HG02610 (cell line): ENCODE data around the gene PAX2.

ENCODE experiments used
- ATAC-seq: cut with Tn5 transposase; IDR thresholded peaks from one replicate; pipeline ENCODE4 v1.9.1; 2021; ENCODE audit warnings: mild to moderate bottlenecking, moderate library complexity; ENCODE audit not compliant: unreplicated experiment

Gene PAX2

DNA sequence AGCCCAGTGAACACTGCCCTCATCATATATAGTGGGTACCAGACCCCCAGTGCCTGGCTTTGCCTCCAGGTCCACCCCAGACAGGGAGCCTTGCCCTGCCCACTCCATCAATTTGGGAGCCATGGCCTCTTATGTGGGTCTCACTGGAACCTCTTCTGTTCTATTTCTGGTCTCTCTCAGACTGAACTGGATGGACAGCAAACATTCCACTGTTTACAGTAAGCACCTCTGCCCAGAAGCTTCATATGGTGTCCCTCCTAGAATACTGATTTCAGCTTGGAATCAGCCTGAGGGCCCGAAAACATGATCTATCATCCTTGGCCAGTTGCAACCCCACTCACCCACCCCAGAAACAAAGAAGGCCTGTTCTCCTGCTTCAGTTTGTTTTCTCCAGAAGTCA lies 86.4 kb downstream of the PAX2 start:
- ATAC-seq: no peak

DNA sequence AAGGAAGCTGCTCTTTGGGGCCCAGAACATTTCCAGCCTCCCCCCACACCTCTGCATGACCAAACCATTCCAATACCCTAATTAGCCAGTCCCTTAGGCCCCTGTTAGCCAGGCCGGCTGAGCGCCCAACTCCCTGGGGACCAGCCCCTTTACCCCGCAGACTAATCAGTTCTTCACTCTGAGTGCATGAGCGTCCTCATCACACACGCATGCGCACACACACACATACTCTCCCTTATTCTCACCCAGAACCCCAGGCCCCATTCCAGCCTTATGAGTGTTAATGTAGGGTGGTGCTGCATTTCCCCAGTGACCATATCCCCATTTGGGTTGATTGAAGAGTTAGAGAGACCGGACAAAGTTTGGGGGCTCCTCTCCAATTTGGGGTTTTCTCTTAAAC lies 90.4 kb downstream of the PAX2 start:
- no peak for ATAC-seq

DNA sequence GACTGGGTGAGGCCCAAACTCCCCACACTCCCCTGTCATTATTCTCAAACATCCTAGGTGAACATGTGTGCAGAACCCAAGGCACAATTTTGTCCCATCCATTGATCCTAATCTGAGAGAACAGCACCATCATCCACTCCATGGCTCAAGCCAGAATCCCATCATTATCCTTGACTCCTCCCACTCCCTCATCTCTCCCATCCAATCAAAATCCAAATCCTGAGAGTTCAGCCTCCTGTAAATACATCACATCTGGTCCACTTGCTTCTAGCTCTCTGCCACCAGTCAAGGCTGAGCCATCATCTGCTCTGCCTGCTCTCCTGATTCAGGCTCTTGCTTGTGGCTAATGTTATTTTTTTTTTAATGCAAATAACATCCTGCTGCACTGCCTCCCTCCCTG lies 91.5 kb downstream of the PAX2 start:
- ATAC-seq: no peak

DNA sequence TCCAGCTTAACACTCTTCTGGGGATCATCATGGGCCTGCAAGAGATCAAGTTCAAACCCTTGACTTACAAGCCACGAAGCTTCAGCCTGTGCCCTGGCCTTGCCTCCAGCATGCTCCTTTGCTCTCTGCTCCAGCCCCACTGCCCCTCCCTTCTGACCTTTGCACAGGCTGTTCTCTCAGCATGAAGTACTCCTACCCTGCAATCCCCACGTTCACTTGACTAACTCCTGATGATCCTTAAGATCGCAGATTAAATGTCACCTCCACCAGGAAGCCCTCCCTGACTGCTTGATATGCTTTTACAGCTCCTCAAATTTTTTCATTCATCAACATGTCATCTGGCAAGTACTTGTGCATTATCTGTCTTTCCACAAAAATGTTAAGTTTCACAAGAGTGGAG lies 91.9 kb downstream of the PAX2 start:
- ATAC-seq: no peak

DNA sequence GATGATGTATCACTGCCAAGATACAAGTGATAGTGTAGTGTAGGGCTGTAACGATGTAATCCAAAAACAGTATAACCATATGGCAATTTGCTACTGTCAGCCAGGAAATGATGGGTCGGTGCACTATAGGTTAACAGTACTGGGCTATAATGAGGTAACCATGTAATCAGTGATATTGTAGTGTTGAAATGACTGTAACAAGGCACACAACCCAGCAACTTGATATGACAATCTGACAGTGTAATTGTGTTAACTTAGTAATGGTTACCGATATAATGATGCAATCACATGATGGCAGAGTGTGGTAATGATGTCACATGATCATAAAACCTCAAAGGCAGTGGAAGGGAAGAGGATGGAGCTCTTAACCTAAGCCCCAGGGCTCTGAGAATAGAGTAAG lies 93.6 kb downstream of the PAX2 start:
- ATAC-seq: no peak

DNA sequence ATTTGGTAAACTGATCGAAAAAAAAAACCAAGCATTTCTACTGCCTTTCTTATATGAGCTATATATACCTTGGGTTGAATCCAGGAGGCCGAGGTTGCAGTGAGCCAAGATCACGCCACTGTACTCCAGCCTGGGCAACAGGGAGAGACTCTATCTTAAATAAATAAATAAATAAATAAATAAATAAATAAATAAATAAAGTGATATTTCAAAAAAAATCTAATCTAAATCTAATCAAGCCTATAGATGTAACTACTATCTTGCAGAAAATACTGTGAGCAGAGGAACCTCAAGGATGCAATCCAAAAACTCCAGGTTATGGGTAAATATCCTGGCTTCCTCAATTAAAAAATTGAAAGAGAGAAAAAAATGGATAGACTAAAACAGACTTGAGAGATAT lies 96.1 kb downstream of the PAX2 start:
- no peak for ATAC-seq

DNA sequence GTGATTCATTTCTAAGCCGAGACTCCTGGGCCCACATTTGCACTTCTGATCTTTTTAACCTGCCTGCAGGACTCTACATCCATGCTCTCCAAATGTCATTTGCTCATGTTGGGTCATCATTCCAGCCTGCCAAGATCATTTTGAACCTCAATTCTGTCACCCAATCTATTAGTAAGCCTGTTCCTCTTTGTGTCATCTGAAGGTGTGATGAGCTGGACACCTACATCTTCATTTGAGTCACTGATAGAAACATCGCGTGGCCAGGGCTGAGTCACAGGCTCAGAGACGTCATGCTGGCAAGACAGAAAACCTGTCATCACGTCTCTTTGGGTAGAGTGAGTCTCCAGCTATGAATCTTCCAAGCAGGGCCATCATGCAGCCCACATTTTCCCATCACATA lies 102.1 kb downstream of the PAX2 start:
- ATAC-seq: no peak

DNA sequence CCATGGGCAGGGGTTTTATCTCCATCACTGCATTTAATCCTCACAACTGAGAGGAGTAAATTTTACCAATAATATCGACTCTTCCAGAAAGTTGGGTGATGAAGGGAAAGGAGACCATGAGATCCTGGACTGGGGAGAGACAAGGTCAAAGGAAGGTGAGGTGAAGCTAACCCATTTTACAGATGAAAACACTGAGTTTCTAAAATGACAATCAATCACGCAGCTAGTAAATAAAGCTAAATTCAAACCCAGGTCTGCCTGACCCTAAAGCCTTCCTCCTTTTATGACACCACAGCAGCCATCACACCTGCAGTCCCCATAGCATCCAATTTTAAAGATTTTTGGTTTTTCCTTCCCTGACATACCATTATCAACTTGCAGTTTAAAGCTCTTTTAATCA lies 103.4 kb downstream of the PAX2 start:
- no peak for ATAC-seq

DNA sequence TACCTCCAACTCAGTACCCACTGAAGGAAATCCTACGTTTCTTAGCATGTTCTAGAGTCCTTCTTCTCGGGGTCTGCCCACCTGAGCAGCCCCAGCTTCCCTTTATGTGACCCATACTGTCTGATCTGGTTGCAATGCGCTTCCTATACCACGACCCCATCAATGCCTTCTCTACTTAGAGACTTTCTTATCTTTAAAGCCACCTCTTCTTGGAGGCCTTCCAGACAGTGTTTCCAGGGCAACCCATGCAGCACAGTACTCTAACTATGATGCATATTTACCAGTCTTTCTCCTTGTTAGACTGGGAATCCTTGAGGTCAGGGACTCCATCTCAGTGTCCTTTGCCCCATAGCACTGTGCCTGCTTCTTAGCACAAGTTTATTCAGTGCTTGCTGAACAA lies 112.9 kb downstream of the PAX2 start:
- no peak for ATAC-seq

DNA sequence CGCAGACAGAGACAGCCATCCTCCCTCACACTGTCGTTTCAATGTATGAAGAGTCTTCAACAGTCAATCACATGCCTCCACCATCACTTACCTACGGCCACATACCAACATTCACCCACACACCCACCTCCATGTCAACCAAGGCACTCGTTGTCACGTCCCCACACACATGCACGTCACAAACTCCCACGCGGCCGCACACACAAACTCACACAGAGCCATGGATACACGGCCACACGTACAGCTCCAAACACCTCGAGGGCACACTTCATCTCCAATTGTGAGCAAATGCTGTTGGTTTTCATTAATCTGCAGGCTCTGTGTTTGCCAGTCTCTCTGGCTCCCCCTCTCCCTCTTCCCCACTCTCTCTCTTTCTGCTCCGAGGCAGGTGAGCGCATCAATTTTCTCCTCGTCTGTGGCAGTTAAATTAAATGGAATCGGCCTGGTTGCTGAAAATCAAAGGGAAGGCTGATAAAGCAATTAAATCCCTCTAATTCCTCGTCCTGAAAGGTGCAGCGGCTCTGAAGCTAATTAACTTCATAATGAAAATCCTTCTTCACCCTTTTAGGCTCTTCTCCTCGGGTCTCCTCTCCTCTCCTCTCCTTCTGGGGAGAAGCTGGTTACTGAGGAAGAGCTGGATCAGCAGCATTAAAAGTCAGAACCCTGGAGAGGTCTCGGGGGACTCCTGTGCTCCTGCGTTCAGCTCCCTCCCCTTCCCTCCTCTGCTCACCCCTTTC lies 113.5 kb downstream of the PAX2 start:
- no peak for ATAC-seq

DNA sequence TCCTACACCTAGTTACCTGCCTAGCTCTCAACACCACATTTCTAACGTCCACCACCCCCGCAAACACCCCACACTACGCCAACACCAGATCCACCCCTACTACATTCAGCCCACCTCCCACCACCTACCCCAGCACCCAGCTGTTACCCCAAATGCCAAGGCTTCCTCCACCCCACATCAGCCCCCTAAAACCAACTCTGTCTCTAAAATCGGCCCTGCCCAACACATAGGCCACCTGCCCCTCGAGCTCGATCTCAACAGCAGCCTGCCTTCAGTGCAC lies 114.0 kb downstream of the PAX2 start:
- ATAC-seq: no peak

DNA sequence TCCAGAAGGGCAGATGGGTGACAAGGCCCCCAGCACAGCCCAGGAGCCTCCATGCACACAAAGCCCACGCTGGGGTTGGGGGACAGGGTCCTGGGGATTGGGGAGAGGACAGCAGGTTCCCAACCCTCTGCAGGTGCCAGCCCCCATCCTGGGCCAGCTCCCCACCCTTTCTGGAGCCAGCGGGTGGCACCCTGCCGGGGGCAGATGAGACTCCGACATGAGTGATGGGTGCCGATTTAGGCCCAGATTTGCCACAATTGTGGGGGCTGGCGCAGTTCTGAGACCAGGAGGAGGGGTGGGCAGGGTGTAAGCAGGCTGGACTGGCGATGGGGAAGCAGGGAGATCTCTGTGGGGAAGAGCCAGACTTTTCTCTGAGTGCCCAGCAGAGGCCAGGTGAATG lies 118.1 kb downstream of the PAX2 start:
- no peak for ATAC-seq

DNA sequence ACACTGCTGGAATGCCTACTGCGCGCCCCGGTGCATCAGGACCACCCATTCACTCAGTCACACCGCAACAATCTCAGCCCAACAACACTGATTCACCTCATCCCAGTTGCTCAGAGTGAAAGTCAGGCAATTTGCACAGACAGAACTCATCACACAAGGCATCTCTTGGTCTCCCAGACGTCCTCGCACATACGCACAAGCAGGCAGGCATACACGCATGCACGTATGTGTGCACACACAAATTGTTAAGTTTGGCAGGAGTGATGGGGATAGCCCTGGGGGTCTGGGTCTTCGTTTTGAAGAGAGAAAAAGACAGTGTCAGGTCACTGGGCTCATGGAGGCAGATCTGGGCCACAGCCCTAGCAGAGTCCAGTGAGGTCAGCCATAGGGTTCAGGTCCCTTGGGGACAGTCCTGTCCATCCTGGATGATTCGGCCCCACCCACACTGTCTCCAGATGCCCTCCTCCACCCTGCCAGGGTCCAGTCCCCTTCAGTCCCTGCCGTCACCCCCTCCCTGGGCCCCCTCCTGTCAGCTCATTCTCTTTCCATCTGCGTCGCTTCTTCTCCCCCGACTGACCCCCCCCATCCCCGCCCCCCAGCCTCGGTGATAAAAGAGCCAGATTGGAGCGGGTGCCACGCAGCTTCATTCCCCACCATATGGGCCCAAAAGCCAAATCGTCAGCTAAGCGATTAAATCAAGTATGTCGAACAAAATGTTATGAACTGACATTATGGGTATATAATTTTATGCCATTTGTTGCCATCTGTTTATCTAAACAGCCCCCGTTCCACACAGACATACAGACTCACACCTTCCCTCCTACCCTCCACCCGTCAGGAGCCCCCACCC lies 118.9 kb downstream of the PAX2 start:
- ATAC-seq: no peak

DNA sequence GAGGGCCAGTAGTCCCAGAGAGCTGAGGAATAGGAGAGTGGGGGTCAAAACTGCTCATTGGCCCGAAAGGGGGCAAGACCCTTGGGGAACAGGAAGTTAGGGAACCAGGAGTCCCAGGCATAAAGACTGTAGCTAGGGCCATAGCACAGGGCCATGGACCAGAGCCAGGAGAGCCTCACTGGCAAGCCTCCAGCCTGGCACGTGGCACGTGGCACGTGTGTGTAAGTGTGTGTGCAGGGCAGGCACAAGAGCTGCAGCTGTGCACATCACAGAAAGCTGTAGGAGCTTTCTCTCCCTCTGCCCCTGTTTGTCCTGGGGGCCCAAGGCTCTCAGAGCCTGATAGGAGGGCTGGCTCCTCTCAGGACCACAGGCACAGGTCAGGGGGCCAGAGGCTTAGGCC lies 119.6 kb downstream of the PAX2 start:
- no peak for ATAC-seq

DNA sequence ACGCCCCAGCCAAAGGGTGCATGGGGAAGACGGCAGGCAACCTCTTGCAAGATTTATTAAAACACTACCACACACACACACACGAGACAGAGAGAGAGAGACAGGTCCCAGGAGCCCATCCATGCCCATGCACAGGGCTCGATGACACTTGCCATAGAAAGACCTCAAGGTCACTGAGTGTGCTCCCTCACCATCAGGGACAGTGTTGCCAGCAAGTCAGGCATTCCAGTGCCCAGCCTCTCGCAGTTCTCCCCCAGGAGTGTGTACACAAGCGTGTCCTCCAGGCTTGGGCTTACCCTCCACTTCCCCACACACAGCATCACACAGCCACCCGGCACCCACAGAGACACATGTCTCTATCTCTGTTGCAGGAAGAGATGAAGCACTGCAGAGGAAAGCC lies 120.6 kb downstream of the PAX2 start:
- no peak for ATAC-seq

DNA sequence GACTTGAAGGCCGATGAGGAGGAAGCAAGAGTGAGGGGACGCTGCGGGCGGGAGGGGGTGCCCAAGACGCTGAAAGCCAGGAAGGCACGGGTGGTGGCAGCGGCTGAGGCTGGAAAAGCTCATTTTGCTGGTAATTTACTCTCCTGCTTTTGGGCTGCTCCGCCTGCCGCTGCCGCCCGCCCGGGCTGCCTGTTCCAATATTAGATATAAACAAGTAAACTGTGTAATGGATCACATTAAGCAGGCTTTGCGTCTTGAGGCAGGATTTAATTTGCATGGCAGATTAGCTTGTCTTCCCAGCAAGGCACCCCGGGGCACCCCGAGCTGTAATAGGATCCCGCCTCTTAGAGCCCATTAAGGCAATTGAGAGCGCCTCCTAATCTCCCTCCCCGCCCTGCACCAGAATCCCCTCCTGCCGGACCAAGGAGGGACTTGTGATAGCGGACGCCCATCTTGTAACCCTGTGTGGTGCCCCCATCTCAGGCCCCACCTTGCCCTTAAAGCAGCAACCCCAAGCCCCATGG lies 121.3 kb downstream of the PAX2 start:
- no peak for ATAC-seq

DNA sequence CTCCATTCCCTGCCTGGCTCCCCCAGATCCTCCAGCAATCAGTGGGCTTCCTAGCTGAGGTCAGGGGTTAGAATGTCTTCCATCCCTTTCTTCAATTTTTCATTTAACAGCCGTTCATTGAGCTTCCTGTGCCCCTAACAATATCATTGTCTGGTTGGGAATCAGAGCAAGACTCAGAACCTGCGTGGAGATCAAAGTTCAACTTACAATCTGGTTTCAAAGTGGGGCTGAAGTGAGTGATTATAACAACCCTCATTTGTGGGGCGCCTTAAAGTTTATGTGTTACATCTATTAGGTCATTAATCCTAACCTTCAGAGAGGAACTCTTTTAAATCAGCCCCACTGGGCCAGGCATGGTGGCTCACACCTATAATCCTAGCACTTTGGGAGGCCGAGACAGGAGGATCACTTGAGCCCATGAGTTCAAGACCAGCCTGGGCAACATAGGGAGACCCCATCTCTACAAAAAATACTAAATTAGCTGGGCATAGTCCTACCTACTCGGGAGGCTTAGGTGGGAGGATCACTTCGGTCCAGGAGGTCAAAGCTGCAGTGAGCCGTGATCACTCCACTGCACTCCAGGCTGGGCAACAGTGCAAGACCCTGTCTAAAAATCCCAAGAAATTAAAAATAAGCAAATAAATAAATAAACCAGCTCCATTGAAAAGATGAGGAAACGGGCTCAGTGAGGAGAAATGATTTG lies 122.0 kb downstream of the PAX2 start:
- no peak for ATAC-seq

DNA sequence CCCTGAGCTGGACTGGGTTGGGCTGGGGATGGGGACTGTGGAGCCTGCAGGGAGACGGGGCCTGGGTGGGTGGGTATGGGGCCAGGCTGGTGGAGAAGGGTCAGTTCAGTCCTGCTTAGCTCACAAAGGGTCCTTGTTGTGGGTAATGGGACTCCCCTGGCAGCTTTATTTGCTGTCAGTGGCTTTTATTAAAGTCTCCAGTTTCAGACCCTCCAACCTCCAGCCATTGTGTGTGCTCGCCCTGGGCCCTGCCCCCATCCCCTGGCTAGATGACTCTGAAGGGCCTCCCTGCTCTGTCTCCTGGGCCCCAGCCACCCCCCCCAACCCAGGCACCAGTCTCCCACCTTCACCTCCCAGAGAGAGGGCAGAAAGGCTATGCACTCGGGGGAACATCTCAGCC lies 123.0 kb downstream of the PAX2 start:
- no peak for ATAC-seq

DNA sequence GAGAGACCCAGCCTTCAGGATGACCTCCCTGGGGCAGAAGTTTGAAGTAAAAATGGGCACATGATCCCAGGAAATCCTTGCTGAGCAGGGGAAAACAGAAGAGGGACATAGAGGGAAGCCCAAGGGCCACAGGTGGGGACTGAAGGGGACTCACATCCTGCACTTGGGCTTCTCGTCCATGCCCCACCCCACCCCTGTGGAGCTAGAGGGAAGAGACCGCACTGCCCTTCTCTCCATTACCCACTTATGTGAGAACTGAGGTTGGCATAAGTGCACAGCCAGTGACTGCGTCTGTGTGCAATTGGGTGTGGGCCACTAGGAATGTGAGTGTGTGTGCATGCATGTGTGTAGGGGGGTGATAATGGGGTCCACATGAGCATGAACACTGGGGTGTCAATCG lies 124.0 kb downstream of the PAX2 start:
- ATAC-seq: no peak

DNA sequence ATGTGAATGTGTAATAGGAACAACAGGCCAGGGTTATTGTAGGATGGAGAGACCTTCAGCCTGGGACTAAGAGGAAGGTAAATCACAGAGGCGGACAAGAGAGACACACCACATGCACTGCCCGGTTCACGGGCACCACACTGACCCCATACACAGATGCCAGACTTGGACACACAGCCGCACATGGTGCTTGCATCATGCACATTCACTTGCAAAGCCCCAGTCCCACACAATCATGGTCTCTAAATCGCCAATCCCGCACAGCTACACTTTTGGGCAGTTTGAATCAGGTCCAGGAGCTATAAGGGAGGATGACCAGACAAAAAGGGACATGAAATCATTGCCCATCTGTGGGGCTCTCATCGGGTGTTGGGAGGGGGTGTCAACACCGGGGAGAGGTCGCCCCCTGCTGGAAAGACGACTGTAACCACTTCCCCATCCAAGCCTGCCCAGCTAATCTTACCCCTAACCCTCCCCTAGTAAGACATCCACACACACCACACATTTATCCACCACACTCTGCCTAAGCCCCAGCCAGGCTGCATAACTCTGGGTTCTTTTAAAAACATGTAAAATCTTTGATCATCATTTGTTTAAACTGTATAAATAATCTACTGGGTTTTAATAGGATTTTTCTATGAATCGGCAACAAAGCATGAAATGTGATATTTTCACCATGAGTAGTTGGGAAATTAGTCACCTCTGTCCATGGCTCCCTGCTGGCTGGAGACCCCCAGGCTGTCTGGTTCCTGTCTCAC lies 126.8 kb downstream of the PAX2 start:
- no peak for ATAC-seq

DNA sequence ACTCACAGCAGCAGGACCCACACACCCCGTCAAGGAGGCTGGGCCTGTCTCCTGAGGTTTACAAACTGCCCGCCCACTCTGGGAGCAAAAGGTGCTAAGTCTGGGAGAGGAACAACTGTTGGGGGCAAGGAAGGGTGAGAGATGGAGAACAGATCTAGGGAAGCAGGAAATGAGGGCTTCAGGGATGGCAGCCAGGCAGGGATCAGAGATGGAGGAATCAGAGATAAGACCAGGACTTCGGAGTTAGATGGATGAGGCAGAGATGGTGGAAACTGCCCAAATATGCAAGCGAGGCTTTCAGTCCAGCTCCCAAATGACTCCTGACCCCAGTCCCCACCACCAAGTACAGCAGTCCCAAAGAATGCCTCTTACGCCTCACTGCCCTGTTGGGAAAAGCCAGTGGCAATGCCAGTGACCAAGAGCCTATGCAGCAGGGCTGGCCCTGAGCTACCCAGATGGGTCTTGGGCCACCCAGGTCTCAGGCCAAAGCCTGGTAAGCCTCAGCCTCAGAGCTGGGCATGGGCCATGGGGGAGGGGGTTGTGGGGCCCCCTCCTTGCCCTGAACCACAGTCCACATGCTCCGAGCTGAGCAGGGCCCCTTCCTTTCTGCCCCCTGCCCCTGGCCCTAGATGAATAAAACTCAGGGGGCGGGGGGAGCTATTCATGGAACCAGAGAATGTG lies 127.9 kb downstream of the PAX2 start:
- ATAC-seq: no peak
